HL-60 (cell line): ENCODE measurements around the gene CPXM1.

Experiments
- CTCF ChIP-seq: IDR thresholded peaks from one replicate; pipeline ENCODE4 v1.5.1; 2011; ENCODE audit warnings: low read length, control low read depth, inconsistent platforms; ENCODE audit not compliant: insufficient read depth
- REST ChIP-seq: IDR thresholded peaks from 2 replicates; pipeline ENCODE4 v1.6.1; 2012; ENCODE audit warnings: low read depth; ENCODE audit not compliant: insufficient replicate concordance

- TF ChIP-seq CTCF (no peak), REST (no peak)
Measured at GRCh38 chr20:2826655-2827054, 26.2 kb upstream of the CPXM1 start.
